DMS153 treated with DMSO at 0.1 percent for 48 hours (cell line): Measurements from ENCODE around the gene MBOAT1.
"Not testable (repeated sequence)": the region's sequence is repeated elsewhere in the genome, so short reads cannot be mapped to it uniquely, and the experiment has no call there.

Experiments used
- DNase-seq: peaks from one replicate; lab custom pipeline; 2025; ENCODE audit not compliant: unreplicated experiment; lab: John Stamatoyannopoulos, UW

MBOAT1 gene

DNA sequence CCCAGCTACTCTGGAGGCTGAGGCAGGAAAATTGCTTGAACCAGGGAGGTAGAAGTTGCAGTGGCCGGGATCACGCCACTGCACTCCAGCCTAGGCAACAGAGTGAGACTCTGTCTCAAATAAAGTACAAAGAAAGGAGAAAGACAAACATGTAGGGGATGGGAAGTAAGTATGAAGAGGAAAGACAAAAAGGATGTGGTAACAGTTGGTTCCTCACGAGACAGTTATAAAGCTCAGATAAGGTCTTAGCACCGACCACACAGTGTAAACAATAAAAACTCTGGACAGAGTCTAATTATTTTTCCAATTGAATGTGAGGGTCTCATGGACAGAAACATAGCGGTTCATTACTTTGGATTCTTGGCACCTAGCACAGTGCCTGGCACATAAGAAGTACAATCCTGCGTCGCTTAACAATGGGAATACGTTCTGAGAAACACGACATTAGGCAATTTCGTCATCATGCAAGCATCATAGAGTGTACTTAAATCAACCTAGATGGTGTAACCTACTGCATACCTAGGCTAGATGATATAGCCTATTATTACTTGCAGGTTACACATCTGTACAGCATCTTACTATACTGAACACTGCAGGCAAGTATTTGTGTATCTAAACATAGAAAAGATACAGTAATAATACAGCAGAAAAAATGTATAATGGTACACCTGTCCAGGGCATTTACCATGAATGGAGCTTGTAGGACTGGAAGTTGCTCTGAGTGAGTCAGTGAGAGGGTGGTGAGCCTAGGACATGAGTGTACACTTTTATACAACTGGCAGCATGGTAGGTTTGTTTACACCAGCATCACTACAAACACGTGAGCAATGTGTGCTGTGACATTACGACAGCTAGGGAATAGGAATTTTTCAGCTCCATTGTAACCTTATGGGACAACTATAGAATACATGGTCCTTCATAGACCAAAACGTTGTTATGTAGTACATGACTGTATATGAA lies 38.2 kb downstream of the MBOAT1 start:
- no peak for DNase-seq

DNA sequence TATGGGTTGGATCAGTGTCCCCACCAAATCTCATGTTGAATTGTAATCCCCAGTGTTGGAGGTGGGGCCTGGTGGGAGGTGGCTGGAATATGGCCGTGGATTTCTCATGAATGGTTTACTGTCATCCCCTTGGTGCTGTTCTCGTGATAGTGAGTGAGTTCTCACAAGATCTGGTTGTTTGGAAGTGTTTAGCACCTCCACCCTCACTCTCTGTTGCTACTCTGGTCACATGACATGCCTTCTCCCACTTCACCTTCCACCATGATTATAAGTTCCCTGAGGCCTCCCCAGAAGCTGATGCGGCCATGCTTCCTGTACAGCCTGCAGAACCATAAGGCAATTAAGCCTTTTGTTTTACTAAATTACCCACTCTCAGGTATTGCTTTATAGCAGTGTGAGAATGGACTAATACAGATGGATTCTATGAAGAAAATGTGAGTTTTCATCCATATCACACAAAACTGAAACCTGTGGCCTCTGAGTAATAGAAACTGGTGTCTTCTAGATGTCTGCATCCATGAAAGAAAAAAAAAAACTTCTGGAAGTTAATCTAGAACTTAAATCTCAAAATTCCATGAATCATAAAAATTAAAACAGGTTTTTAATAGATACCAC lies 39.3 kb downstream of the MBOAT1 start:
- DNase-seq, result no peak

- DNase-seq, result no peak
Measured at GRCh38 chr6:20170455-20171148, 41.7 kb downstream of the MBOAT1 start.

DNA sequence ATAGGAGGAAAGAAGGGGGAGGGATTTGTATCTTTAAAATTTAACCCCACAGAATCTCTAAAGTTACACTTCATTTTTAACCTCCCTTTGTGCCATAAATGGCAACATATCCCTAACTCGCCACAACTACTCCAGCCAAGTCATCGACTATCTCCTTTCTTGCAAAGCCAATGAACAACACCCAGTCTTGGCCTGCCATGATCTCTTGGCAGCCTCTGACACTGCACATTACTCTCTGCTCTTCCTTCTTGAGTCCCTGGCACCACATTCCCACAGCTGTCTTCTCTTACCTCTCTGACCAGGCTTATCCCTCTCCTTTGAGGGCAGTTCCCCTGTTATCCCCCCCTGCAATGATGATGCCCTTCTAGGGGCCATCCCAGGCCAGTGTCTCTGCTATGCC lies 42.5 kb downstream of the MBOAT1 start:
- DNase-seq, result no peak

GRCh38 chr6:20169119-20169557 lies 43.1 kb downstream of the MBOAT1 start:
- no peak for DNase-seq

DNA sequence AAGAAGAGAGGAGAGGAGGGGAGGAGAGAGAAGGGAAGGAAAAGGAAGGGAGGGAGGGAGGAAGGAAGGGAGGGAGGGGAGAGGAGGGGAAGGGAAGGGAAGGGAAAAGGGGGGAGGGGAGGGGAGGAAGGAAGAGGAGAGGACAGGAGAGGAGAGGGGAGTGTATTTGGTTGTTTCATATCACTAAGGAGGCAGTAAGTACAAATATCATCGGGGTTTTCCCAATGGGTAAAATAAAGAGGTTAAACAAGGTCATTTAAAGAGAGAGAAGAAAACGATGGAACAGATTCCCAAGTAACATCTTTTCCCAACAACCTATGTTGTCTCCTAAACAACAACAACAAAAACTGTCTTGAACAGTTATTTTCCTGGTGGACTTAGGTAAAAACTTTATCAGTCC lies 43.6 kb downstream of the MBOAT1 start:
- no peak for DNase-seq

GRCh38 chr6:20167601-20168000 lies 44.7 kb downstream of the MBOAT1 start:
- no peak for DNase-seq

DNA sequence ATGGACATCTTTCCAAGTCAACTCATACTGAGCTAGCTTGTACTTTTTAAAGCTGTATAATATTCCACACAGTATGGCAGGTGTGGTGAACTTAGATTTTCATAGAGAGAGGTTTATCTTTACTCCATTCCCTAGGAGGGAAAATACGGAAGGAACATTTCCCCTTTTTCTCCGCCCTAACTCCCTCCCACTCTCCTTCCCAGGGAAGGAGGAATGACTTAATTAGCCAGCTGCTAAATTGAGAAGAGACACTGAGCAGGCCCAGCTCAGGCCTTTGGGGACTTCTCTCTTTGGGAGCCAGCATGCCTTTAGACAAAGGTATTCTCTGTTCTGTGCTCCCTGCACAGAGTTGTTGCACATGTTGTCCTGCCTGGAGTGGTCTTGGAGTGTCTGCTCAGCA lies 46.1 kb downstream of the MBOAT1 start:
- no peak for DNase-seq

DNA sequence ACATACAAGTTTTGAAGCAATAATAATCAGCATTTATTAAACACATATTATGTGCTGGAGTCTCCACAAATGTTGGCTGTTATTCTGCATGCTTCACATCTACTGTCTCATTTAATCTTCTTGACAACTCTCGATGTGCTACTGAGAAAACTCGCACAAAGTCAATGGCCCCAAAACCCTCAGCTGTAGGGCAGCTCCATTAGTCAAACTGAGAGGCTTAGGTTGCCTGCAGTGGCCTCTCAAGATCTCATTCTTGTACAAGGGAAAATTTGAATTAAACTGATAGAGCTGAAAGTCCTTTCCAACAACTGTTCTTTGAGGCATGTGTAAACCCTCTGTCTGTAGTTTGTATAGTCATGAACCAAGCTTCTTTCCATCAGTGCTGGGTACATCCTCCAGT lies 49.8 kb downstream of the MBOAT1 start:
- no peak for DNase-seq

DNA sequence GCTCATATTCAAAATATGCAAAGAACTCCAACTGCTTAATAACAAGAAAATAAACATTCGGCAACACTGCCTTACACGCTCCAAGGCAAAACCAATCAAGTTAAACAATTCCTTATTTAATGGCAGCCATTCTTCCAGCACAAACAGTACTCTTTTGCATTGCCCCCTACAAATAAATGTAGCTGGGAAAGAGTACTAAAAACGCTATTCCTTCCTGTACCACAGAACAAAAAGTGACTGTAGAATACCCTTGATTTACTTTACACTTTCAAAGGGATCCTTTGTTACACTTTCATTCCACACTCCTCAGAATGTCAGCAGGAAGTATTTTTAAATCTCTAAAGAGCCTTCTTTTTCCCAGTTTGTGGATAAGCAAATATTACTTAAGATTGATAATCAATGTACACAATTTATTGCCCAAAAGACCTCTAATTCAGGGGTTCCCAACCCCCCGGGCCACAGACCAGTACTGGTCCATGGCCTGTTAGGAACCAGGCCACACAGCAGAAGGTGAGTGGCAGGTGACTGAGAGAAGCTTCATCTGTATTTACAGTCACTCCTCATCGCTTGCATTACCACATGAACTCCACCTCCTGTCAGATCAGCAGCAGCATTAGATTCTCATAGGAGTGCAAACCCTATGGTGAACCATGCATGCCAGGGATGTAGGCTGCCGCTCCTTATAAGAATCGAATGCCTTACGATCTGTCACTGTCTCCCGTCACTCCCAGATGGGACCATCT lies 51.6 kb downstream of the MBOAT1 start:
- DNase-seq, result no peak

GRCh38 chr6:20159781-20160540 lies 52.3 kb downstream of the MBOAT1 start:
- DNase-seq, result no peak

DNA sequence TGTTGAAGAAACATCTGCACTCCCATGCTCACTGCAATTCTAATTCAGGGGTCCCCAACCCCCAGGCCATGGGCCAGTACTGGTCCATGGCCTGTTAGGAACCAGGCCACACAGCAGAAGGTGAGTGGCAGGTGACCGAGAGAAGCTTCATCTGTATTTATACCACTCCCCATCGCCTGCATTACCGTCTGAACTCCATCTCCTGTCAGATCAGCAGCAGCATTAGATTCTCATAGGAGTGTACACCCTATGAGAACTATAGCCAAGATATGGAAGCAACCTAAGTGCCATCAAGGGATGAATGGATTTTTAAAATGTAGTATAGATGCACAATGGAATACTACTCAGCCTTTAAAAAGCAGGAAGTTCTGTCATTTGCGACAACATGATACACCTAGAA lies 53.2 kb downstream of the MBOAT1 start:
- DNase-seq, result no peak

DNA sequence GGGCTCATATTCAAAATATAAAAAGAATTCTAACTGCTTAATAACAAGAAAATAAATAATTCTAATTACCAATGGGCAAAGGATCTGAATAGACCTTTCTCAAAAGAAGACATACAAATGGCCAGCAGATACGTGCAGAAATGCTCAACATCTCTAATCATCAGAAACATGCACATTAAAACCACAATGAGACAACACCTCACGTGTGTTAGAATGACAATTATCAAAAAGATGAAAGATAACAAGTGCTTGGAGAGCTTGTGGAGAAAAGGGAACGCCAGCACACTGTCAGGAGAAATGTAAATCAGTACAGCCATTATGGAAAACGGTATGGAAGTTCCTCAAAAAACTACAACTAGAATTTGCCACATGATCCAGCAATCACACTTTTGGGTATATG lies 53.6 kb downstream of the MBOAT1 start:
- DNase-seq, result no peak

DNA sequence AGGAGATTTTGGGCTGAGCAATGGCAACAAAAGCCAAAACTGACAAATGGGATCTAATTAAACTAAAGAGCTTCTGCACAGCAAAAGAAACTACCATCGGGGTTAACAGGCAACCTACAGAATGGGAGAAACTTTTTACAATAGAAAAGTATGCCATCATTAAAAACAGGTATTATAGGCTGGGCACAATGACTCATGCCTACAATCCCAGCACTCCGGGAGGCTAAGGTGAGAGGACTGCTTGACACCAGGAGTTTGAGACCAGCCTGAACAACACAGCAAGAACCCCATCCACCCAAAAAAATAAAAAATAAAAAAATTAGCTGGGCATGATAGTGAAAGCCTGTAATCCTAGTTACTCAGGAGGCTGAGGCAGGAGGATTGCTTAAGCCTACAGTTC lies 55.4 kb downstream of the MBOAT1 start:
- DNase-seq, result no peak

- no peak for DNase-seq
Measured at GRCh38 chr6:20154753-20155152, 57.5 kb downstream of the MBOAT1 start.

DNA sequence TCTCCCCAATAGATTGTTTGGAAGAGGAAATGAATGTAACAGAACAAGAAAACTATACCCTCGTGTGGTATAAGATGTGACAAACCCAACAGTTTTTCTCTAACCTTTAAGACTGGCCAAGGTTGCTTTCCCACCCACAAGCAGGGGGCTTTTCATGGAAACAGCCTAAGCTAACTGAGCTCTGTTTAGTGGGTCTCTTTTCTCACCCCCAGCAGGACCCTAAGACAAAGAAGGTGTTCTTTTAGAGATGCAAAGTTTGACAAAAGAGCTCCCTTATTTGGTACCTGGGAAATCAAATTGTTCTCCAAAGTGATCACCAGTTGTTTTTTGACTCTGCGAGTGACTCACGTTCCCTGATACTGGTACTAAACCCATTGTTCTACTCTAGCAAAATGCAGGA lies 59.1 kb downstream of the MBOAT1 start:
- no peak for DNase-seq

DNA sequence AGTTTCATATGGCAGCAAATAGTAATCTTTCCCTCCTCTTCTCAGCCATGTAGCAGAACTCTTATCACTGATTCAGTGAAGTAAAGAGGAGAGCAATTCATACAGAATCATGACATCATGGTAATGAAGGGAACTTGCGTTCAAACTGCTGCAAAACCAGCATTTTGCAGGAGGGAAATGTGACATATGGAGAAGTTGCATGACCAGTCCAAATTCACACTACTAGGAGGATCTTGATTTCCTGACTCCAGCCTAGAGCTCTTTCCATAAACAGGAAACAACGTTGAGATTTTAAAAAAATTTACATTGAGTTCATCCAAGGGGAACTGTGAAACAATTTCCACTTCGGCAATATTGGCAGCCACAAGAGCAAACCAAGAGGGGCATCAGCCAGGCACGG lies 63.8 kb downstream of the MBOAT1 start:
- no peak for DNase-seq

DNA sequence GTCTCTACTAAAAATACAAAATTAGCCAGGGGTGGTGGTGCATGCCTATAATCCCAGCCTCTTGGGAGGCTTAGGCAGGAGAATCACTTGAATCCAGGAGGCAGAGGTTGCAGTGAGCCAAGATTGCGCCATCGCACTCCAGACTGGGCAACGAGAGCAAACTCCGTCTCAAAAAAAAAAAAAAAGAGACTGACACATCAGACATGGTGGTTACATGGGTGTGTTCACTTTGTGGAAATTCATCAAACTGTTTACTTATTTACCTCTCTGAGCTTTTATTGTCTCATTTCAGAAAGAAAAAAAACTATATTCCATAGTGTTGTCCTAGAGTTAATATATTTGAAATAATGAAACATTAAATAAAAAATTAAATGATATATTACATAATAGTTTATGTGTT lies 64.8 kb downstream of the MBOAT1 start:
- DNase-seq, result no peak

DNA sequence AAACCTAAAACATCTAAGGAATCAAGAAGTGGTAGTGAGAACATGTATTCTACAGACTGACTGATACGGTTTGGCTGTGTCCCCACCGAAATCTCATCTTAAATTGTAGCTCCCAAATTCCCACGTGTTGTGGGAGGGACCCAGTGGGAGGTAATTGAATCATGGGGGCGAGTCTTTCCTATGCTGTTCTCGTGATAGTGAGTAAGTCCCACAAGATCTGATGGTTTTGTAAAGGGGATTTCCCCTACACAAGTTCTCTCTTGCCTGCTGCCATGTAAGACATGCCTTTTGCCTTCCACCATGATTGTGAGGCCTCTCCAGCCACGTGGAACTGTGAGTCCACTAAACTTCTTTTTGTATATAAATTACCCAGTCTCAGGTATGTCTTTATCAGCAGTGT lies 65.4 kb downstream of the MBOAT1 start:
- DNase-seq, result not testable (repeated sequence)

- DNase-seq, result no peak
Measured at GRCh38 chr6:20146291-20146690, 66.0 kb downstream of the MBOAT1 start.
